GM18519 (cell line): ENCODE measurements around the gene LTBP3.

Experiments
- ATAC-seq: cut with Tn5 transposase; IDR thresholded peaks from one replicate; pipeline ENCODE4 v1.9.1; 2021; ENCODE audit warnings: mild to moderate bottlenecking, moderate library complexity; ENCODE audit not compliant: unreplicated experiment, low FRiP score

LTBP3 gene

GRCh38 chr11:65558002-65558929, at the start of gene LTBP3:
TSS of gene LTBP3 (minus strand) at chr11:65558359. CDS start at chr11:65557959, 400 bp downstream.
- ATAC-seq: no peak

- no peak for ATAC-seq
Observed at GRCh38 chr11:65606876-65607613, 48.9 kb upstream of the LTBP3 start.

GRCh38 chr11:65604258-65604657, 46.1 kb upstream of the LTBP3 start:
- ATAC-seq: no peak

GRCh38 chr11:65599955-65600246, 41.7 kb upstream of the LTBP3 start:
- no peak for ATAC-seq

- no peak for ATAC-seq
Observed at GRCh38 chr11:65599216-65599954, 41.2 kb upstream of the LTBP3 start.

GRCh38 chr11:65598258-65598699, 40.1 kb upstream of the LTBP3 start:
- ATAC-seq: no peak

GRCh38 chr11:65596520-65596919, 38.4 kb upstream of the LTBP3 start:
- no peak for ATAC-seq

- ATAC-seq: no peak
Observed at GRCh38 chr11:65595543-65596281, 37.6 kb upstream of the LTBP3 start, which contains the start of gene KCNK7. TSS of gene KCNK7 (minus strand) at chr11:65595800. CDS start at chr11:65595772, 28 bp downstream.

GRCh38 chr11:65595131-65595530, 37.0 kb upstream of the LTBP3 start:
- ATAC-seq: no peak

- ATAC-seq: no peak
Observed at GRCh38 chr11:65593518-65594414, 35.6 kb upstream of the LTBP3 start.

- no peak for ATAC-seq
Observed at GRCh38 chr11:65592858-65593517, 34.8 kb upstream of the LTBP3 start.

GRCh38 chr11:65591939-65592857, 34.0 kb upstream of the LTBP3 start:
- no peak for ATAC-seq

- no peak for ATAC-seq
Observed at GRCh38 chr11:65590240-65590738, 32.1 kb upstream of the LTBP3 start.

- ATAC-seq: no peak
Observed at GRCh38 chr11:65589444-65590239, 31.5 kb upstream of the LTBP3 start.

- ATAC-seq: no peak
Observed at GRCh38 chr11:65588199-65589054, 30.3 kb upstream of the LTBP3 start.

- no peak for ATAC-seq
Observed at GRCh38 chr11:65586676-65587075, 28.5 kb upstream of the LTBP3 start.
